ENCODE results near the gene RNF181.

RNF181 gene

DNA sequence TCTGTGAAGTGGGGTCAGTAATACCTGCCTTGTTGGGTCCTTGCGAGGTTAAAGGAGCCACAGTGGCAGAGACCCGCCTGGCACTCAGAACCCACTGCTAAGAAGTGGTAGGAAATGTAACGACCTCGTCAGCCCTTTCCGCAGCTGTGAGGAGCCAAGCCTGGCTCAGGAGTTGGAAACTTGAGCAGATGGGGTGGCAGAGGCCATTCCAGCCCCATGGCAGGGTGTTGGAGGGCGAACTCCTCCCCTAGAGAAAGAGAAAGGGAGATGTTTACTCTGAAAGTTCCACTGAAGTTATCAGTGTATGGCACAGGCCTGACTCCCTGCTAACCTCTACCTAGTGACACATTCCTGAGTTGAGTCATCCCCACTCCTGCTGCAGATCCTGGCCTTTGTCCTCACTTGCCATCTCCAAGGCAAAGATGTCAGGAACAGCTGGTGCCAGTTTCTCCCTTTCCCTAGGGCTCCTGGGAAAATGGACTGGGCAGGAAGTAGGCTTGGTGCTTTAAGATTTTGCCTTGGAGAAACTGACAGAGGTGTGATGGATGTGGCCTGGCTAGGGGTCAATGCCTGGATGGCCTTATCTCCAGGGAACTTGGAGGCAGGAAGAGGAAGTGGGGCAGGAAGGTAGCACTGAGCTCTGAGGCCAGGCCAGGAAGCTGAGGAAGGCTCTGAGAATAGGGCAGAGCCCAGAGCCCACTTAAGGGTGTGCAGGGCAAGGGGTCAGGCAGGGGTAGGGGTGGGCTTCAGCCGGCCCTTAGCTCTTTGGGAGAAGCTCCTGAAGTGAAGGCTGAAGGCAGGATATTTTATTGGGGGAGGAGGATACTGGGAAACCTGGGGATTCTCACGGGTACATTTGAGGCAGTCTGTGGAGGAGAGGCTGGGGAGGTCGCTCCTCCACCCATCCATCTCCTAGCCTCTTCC lies 10.4 kb upstream of the RNF181 start:
- TF ChIP-seq EZH2 (optimal IDR thresholded peaks at IDR 0.05; ENCODE audit: low read depth, low read length) (no peak), EZH2phosphoT487 (IDR thresholded peaks at IDR 0.05; ENCODE audit: low read length) (no peak)
- Histone ChIP-seq H3K79me2 (ENCODE audit: low read length) (peaks cover 3% of the 10 kb centered on the region), H3K27me3 (replicated peaks; ENCODE audit: insufficient read depth, low read length) (no peaks in the 10 kb centered on the region), H3K4me1 (ENCODE audit: low read length) (no peaks in the 10 kb centered on the region), H3K9me3 (replicated peaks; ENCODE audit: insufficient read depth, low read length) (no peaks in the 10 kb centered on the region), H3K27ac (ENCODE audit: low read length) (no peak overlapping the region), H3F3A (ENCODE audit: insufficient read depth, low read length) (no peaks in the 10 kb centered on the region), H3K4me2 (ENCODE audit: low read depth, low read length) (no peak overlapping the region), H4K20me1 (ENCODE audit: insufficient read depth, low read length) (no peaks in the 10 kb centered on the region), H3K9me2 (replicated peaks; ENCODE audit: insufficient read depth, low read length) (no peaks in the 10 kb centered on the region), H2AFZ (ENCODE audit: low read length) (no peak overlapping the region), H3K9ac (ENCODE audit: low read length) (no peak overlapping the region), H3K4me3 (ENCODE audit: low read length) (no peak overlapping the region), H3K36me3 (replicated peaks; ENCODE audit: insufficient read depth, low read length) (0 out of 2 replicates have a peak, but pooled peaks cover 5% of the 10 kb centered on the region)
- no peak for DNase-seq

DNA sequence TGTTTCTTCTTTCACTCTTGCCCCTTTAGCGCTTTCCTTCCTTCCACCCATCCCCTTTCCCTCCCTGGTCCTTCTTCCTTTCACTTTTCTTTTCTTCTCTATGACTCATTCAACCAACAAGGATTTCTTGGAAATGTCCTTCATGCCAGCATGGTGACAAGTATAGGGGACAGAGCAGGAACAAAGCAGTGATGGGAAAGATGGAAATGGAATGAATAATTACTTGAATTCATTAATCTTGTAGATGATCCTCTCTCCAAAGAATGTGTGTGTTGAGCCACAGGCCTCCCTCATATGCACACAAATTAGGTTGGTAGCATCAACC lies 9.8 kb upstream of the RNF181 start:
- Histone ChIP-seq H3K9me2 (replicated peaks; ENCODE audit: insufficient read depth, low read length) (no peaks in the 10 kb centered on the region), H3K4me3 (ENCODE audit: low read length) (no peak overlapping the region), H3K27ac (ENCODE audit: low read length) (no peak overlapping the region), H3K9ac (ENCODE audit: low read length) (no peak overlapping the region), H3K4me2 (ENCODE audit: low read depth, low read length) (no peak overlapping the region), H3F3A (ENCODE audit: insufficient read depth, low read length) (no peaks in the 10 kb centered on the region), H3K79me2 (ENCODE audit: low read length) (no peaks in the 10 kb centered on the region), H4K20me1 (ENCODE audit: insufficient read depth, low read length) (no peaks in the 10 kb centered on the region), H3K27me3 (replicated peaks; ENCODE audit: insufficient read depth, low read length) (no peaks in the 10 kb centered on the region), H2AFZ (ENCODE audit: low read length) (no peak overlapping the region), H3K4me1 (ENCODE audit: low read length) (no peaks in the 10 kb centered on the region), H3K36me3 (replicated peaks; ENCODE audit: insufficient read depth, low read length) (0 out of 2 replicates have a peak, but pooled peaks cover 5% of the 10 kb centered on the region), H3K9me3 (replicated peaks; ENCODE audit: insufficient read depth, low read length) (no peaks in the 10 kb centered on the region)
- TF ChIP-seq, protein P1, sequence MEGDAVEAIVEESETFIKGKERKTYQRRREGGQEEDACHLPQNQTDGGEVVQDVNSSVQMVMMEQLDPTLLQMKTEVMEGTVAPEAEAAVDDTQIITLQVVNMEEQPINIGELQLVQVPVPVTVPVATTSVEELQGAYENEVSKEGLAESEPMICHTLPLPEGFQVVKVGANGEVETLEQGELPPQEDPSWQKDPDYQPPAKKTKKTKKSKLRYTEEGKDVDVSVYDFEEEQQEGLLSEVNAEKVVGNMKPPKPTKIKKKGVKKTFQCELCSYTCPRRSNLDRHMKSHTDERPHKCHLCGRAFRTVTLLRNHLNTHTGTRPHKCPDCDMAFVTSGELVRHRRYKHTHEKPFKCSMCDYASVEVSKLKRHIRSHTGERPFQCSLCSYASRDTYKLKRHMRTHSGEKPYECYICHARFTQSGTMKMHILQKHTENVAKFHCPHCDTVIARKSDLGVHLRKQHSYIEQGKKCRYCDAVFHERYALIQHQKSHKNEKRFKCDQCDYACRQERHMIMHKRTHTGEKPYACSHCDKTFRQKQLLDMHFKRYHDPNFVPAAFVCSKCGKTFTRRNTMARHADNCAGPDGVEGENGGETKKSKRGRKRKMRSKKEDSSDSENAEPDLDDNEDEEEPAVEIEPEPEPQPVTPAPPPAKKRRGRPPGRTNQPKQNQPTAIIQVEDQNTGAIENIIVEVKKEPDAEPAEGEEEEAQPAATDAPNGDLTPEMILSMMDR (IDR thresholded peaks at IDR 0.05; ENCODE audit: low read length): no peak
- no peak for TF ChIP-seq EZH2 (optimal IDR thresholded peaks at IDR 0.05; ENCODE audit: low read depth, low read length)
- DNase-seq: no peak

DNA sequence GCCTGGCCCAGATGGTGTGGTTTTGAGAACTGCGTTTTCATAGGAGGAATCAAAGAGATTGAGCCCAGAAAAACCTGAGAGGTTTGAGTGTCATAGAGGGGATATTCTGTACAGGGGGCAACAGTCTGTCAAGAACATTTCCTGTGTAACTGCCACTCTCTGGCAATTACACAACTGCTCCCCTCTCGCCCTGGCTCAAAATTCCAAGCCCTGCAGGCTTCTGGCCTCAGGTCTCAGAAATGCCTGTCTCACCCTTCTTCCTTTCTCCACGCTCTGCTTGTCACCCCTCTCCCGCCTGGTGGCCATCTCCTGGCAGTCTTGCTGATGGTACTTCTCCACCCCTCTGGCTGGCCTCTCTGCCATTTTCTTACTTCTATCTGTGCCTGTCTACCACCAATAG lies 7.3 kb upstream of the RNF181 start:
- Histone ChIP-seq H3F3A (ENCODE audit: insufficient read depth, low read length) (no peaks in the 10 kb centered on the region), H3K9me2 (replicated peaks; ENCODE audit: insufficient read depth, low read length) (no peaks in the 10 kb centered on the region), H4K20me1 (ENCODE audit: insufficient read depth, low read length) (no peaks in the 10 kb centered on the region), H3K27me3 (replicated peaks; ENCODE audit: insufficient read depth, low read length) (no peaks in the 10 kb centered on the region), H3K79me2 (ENCODE audit: low read length) (no peaks in the 10 kb centered on the region), H3K4me3 (ENCODE audit: low read length) (no peak overlapping the region), H3K4me1 (ENCODE audit: low read length) (no peaks in the 10 kb centered on the region), H3K36me3 (replicated peaks; ENCODE audit: insufficient read depth, low read length) (no peaks in the 10 kb centered on the region), H3K4me2 (ENCODE audit: low read depth, low read length) (no peak overlapping the region), H2AFZ (ENCODE audit: low read length) (no peak overlapping the region), H3K9ac (ENCODE audit: low read length) (no peak overlapping the region), H3K27ac (ENCODE audit: low read length) (no peak overlapping the region), H3K9me3 (replicated peaks; ENCODE audit: insufficient read depth, low read length) (no peaks in the 10 kb centered on the region)
- no peak for DNase-seq
- TF ChIP-seq EZH2phosphoT487 (IDR thresholded peaks at IDR 0.05; ENCODE audit: low read length): no peak
- TF ChIP-seq EZH2 (optimal IDR thresholded peaks at IDR 0.05; ENCODE audit: low read depth, low read length): no peak
- TF ChIP-seq, protein P1 (IDR thresholded peaks at IDR 0.05; ENCODE audit: low read length): no peak

DNA sequence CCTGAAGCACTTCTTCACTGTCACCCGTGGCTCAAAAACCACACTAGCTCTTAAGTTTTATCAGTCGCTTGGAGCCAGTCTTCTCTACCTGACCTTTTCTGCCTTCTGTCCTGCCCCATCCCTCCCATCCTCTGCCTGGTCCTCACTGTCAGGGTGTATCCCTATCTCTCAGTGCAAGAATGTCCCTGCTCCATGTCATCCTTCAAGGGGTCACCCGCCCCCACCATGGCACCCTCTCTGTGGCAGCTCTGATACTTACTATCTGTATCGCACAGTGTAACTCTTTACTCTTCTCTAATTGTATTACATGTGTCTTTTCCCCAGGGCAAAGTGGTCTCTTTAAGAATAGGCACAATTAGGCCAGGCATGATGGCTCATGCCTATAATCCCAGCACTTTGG lies 6.9 kb upstream of the RNF181 start:
- Histone ChIP-seq H2AFZ (ENCODE audit: low read length) (no peak overlapping the region), H3F3A (ENCODE audit: insufficient read depth, low read length) (no peaks in the 10 kb centered on the region), H3K36me3 (replicated peaks; ENCODE audit: insufficient read depth, low read length) (no peaks in the 10 kb centered on the region), H3K27me3 (replicated peaks; ENCODE audit: insufficient read depth, low read length) (no peaks in the 10 kb centered on the region), H3K9me2 (replicated peaks; ENCODE audit: insufficient read depth, low read length) (no peaks in the 10 kb centered on the region), H4K20me1 (ENCODE audit: insufficient read depth, low read length) (no peaks in the 10 kb centered on the region), H3K4me2 (ENCODE audit: low read depth, low read length) (no peak overlapping the region), H3K4me3 (ENCODE audit: low read length) (no peak overlapping the region), H3K9me3 (replicated peaks; ENCODE audit: insufficient read depth, low read length) (no peaks in the 10 kb centered on the region), H3K4me1 (ENCODE audit: low read length) (no peaks in the 10 kb centered on the region), H3K9ac (ENCODE audit: low read length) (no peak overlapping the region), H3K79me2 (ENCODE audit: low read length) (no peaks in the 10 kb centered on the region), H3K27ac (ENCODE audit: low read length) (no peak overlapping the region)
- no peak for DNase-seq
- TF ChIP-seq, protein P1 (IDR thresholded peaks at IDR 0.05; ENCODE audit: low read length): no peak

All from MM.1S (cell line).